Measurements from ENCODE around the gene NTRK2.

GRCh38 chr9:84843175-84843824 is 173.8 kb downstream of the NTRK2 start:
- TF ChIP-seq CTCF (IDR thresholded peaks at IDR 0.05 in 2 of 3, conservative IDR thresholded peaks at IDR 0.05 in 1 of 3; ENCODE audit: control insufficient read depth in 2 of 3, extremely low read depth in 1 of 3, insufficient read depth in 1 of 3, low read depth in 3 of 3, low read length in 3 of 3) = no peak
- TF ChIP-seq POLR2A (IDR thresholded peaks at IDR 0.05; ENCODE audit: low read depth, low read length) = no peak
- TF ChIP-seq CREB1 (IDR thresholded peaks at IDR 0.05; ENCODE audit: low read depth) = no peak
- TF ChIP-seq RCOR1 (conservative IDR thresholded peaks at IDR 0.05; ENCODE audit: low read depth, low read length) = no peak
- no peak for TF ChIP-seq PBX3 (IDR thresholded peaks at IDR 0.05; ENCODE audit: insufficient replicate concordance, low read depth, low read length)
- TF ChIP-seq BMI1 (IDR thresholded peaks at IDR 0.05; ENCODE audit: borderline replicate concordance) = no peak
- no peak for TF ChIP-seq TAF1 (IDR thresholded peaks at IDR 0.05; ENCODE audit: borderline replicate concordance, low read depth, low read length)
- no peak for TF ChIP-seq REST (IDR thresholded peaks at IDR 0.05; ENCODE audit: low read depth, low read length)
- no peak for TF ChIP-seq GATAD2B (conservative IDR thresholded peaks at IDR 0.05; ENCODE audit: low read depth)
- TF ChIP-seq SPI1 (IDR thresholded peaks at IDR 0.05; ENCODE audit: borderline replicate concordance, insufficient read depth, low read depth, low read length) = no peak
